ENCODE results near the gene KLHL11.

GRCh38 chr17:41894791-41895331, 29.6 kb upstream of the KLHL11 start:
- no peak for TF ChIP-seq CTCF (IDR thresholded peaks at IDR 0.05)
- no peak for TF ChIP-seq POLR2A (IDR thresholded peaks at IDR 0.05)
